Astrocyte of the cerebellum (primary cell): ENCODE measurements around the gene SLC16A11.

Source experiments
- DNase-seq: peaks from one replicate; pipeline ENCODE4 v3.0.0-alpha.2; 2011; ENCODE audit warnings: low read depth
- H3K4me3 ChIP-seq: 2 replicates; pipeline ENCODE4 v1.5.1; 2011; ENCODE audit warnings: mild to moderate bottlenecking, low read depth, low read length, moderate library complexity
- in situ Hi-C: cut with HindIII; loops from 2 replicates; pipeline ENCODE4 v1.10.0; 2017; ENCODE audit warnings: low sequenced_read_pairs
- TF ChIP-seq, protein P1 (sequence below): IDR thresholded peaks from 2 replicates; pipeline ENCODE4 v1.5.1; 2012; ENCODE audit warnings: low read length, low read depth, moderate library complexity, mild to moderate bottlenecking; ENCODE audit errors: missing control alignments

SLC16A11 gene

DNA sequence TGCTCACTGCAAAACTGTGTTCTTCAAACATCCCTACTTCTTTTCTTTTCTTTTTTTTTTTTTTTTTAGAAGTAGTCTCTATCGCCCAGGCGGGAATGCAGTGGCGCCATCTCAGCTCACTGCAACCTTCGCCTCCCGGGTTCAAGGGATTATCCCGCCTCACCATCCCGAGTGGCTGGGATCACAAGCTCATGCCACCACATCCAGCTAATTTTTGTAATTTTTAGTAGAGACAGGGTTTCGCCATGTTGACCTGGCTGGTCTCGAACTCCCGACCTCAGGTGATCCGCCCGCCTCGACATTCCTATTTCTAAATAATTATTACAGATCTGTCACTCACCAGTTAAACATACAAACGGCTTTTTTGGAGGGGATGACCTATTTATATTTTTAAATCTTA is 32.5 kb downstream of the SLC16A11 start:
- H3K4me3 ChIP-seq = peak overlapping the region; percentile 97
- TF ChIP-seq, protein P1, sequence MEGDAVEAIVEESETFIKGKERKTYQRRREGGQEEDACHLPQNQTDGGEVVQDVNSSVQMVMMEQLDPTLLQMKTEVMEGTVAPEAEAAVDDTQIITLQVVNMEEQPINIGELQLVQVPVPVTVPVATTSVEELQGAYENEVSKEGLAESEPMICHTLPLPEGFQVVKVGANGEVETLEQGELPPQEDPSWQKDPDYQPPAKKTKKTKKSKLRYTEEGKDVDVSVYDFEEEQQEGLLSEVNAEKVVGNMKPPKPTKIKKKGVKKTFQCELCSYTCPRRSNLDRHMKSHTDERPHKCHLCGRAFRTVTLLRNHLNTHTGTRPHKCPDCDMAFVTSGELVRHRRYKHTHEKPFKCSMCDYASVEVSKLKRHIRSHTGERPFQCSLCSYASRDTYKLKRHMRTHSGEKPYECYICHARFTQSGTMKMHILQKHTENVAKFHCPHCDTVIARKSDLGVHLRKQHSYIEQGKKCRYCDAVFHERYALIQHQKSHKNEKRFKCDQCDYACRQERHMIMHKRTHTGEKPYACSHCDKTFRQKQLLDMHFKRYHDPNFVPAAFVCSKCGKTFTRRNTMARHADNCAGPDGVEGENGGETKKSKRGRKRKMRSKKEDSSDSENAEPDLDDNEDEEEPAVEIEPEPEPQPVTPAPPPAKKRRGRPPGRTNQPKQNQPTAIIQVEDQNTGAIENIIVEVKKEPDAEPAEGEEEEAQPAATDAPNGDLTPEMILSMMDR = no peak
- in situ Hi-C loops = no loop called here
- no peak for DNase-seq

DNA sequence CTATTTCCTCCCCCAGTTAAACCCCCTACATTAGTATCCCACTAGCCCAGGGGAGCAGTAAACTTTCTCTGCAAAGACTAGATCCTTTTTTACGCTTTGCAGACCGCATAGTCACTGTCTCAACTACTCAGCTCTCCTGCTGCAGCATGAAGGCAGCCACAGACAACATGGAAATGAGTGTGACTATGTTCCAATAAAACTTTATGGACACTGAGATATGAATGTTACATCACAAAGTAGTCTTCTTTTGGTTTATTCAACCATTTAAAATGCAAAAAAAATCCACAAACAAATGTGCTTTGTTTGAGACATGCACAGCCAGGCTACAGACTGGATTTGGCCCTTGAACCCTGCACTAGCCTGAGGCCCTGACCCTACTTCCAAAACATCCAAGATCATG is 33.4 kb downstream of the SLC16A11 start:
- no peak for DNase-seq
- TF ChIP-seq, protein P1 = no peak
- H3K4me3 ChIP-seq = no peak overlapping the region
- in situ Hi-C loops = no loop called here

- no peak for DNase-seq
- H3K4me3 ChIP-seq = no peak overlapping the region
- in situ Hi-C loops = no loop called here
- TF ChIP-seq, protein P1 = no peak
Observed at GRCh38 chr17:7007143-7007542, 36.7 kb downstream of the SLC16A11 start.

DNA sequence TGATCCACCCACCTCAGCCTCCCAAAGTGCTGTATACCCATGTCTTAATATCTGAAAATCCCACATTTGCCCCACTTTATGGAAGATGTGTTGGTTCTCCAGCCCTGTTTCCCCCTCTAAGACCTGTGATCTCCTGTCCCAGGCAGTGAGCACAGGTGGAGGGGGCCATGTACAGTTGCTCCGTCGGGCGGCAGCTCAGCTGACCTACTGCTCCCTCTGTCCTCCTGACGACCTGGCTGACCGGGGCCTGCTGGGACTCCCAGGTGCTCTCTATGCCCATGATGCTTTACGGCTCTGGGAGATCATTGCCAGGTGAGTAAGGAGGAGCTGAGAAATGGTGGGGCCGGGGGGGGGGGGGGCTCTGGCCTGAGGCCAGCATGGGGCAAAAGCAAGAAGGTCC is 38.2 kb downstream of the SLC16A11 start:
- TF ChIP-seq, protein P1 = no peak
- in situ Hi-C loops = no loop called here
- no peak overlapping the region for H3K4me3 ChIP-seq
- no peak for DNase-seq

- peak; percentile 31 for DNase-seq
- in situ Hi-C loops = no loop called here
- TF ChIP-seq, protein P1 = peak; percentile 57
- H3K4me3 ChIP-seq = no peak overlapping the region
Observed at GRCh38 chr17:7004398-7005253, 39.3 kb downstream of the SLC16A11 start.

DNA sequence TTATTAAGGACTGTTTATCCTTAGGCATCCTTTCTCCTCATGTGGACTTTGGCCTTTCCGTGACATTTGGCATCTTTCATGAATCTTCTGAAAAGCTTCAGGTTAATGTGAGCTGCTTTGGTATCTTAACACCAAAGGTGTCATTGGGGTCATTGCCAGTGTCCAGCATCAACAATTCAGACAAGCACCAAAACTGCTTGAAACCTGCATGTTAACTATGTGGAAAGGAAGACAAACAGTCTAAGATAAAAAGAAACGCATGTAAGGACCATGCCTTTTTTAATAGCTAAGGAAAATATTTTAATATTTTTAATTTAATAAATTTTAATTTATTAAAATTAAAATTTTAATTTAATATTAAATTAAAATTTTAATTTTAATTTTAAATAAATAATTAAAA is 40.1 kb downstream of the SLC16A11 start:
- DNase-seq = no peak
- no peak overlapping the region for H3K4me3 ChIP-seq
- in situ Hi-C loops = no loop called here
- TF ChIP-seq, protein P1 = no peak
